ENCODE results near the gene PRKCH. TPM values are rescaled to one million over a fixed set of nuclear protein-coding genes. Genes with fewer than 3 reads are reported as not detected.
"Not testable (repeated sequence)": the region's sequence is repeated elsewhere in the genome, so short reads cannot be mapped to it uniquely, and the experiment has no call there.

Gene PRKCH
- total RNA-seq, 1 experiment from 2014 or later, result 2.7 TPM

- POLR2A ChIA-PET, result no interaction called here
- DNase-seq (ENCODE audit: low read depth, low spot score) (no peak), ATAC-seq (no peak; the same call in 1 of the 2 replicates)
- BruUV-seq (replicated peaks), result no TSS peak
- TF ChIP-seq, protein P1, sequence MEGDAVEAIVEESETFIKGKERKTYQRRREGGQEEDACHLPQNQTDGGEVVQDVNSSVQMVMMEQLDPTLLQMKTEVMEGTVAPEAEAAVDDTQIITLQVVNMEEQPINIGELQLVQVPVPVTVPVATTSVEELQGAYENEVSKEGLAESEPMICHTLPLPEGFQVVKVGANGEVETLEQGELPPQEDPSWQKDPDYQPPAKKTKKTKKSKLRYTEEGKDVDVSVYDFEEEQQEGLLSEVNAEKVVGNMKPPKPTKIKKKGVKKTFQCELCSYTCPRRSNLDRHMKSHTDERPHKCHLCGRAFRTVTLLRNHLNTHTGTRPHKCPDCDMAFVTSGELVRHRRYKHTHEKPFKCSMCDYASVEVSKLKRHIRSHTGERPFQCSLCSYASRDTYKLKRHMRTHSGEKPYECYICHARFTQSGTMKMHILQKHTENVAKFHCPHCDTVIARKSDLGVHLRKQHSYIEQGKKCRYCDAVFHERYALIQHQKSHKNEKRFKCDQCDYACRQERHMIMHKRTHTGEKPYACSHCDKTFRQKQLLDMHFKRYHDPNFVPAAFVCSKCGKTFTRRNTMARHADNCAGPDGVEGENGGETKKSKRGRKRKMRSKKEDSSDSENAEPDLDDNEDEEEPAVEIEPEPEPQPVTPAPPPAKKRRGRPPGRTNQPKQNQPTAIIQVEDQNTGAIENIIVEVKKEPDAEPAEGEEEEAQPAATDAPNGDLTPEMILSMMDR (IDR thresholded peaks at IDR 0.05), result no peak
- no peak for TF ChIP-seq SIN3A (IDR thresholded peaks at IDR 0.05; ENCODE audit: borderline replicate concordance, insufficient read depth, low read depth, low read length)
- TF ChIP-seq, protein P2, sequence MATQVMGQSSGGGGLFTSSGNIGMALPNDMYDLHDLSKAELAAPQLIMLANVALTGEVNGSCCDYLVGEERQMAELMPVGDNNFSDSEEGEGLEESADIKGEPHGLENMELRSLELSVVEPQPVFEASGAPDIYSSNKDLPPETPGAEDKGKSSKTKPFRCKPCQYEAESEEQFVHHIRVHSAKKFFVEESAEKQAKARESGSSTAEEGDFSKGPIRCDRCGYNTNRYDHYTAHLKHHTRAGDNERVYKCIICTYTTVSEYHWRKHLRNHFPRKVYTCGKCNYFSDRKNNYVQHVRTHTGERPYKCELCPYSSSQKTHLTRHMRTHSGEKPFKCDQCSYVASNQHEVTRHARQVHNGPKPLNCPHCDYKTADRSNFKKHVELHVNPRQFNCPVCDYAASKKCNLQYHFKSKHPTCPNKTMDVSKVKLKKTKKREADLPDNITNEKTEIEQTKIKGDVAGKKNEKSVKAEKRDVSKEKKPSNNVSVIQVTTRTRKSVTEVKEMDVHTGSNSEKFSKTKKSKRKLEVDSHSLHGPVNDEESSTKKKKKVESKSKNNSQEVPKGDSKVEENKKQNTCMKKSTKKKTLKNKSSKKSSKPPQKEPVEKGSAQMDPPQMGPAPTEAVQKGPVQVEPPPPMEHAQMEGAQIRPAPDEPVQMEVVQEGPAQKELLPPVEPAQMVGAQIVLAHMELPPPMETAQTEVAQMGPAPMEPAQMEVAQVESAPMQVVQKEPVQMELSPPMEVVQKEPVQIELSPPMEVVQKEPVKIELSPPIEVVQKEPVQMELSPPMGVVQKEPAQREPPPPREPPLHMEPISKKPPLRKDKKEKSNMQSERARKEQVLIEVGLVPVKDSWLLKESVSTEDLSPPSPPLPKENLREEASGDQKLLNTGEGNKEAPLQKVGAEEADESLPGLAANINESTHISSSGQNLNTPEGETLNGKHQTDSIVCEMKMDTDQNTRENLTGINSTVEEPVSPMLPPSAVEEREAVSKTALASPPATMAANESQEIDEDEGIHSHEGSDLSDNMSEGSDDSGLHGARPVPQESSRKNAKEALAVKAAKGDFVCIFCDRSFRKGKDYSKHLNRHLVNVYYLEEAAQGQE (IDR thresholded peaks at IDR 0.05; ENCODE audit: insufficient read depth in 1 of 2, low read depth in 2 of 2, low read length in 1 of 2), result no peak
- TF ChIP-seq POLR2AphosphoS5 (IDR thresholded peaks at IDR 0.05; ENCODE audit: low read depth, low read length), result no peak
- TF ChIP-seq TCF7L2 (IDR thresholded peaks at IDR 0.05; ENCODE audit: low read depth, low read length), result no peak
- Histone ChIP-seq H3K27me3 (ENCODE audit: control insufficient read depth, insufficient read depth, low read length) (no peaks in the 10 kb centered on the region), H3K9me3 (ENCODE audit: control insufficient read depth, insufficient read depth, low read depth, low read length) (no peaks in the 10 kb centered on the region), H3K4me3 (ENCODE audit: low read depth in 2 of 2, low read length in 2 of 2) (no peak overlapping the region), H3K36me3 (ENCODE audit: control insufficient read depth, insufficient read depth, low read length) (no peaks in the 10 kb centered on the region), H3K27ac (ENCODE audit: low read length) (no peak overlapping the region), H3K4me1 (ENCODE audit: control insufficient read depth, insufficient read depth, low read length) (no peaks in the 10 kb centered on the region; the same call in 1 of the 2 replicates)
- intact Hi-C loops (cut with micrococcal nuclease; ENCODE audit: unreplicated experiment) (loop anchor here (5.0 kb wide), 1 partner anchor 270 kb away; no protein-coding TSS in a partner anchor), in situ Hi-C loops (cut with HindIII; ENCODE audit: low pct_unique_long_range_greater_than_20kb, low sequenced_read_pairs) (no loop called here)
- CTCF ChIA-PET, result no interaction called here
Observed at GRCh38 chr14:61462566-61463193, 141.3 kb downstream of the PRKCH start.

GRCh38 chr14:61463664-61464285 is 142.4 kb downstream of the PRKCH start:
- intact Hi-C loops (cut with micrococcal nuclease; ENCODE audit: unreplicated experiment) (loop anchor here (5.0 kb wide), 1 partner anchor 269 kb away; no protein-coding TSS in a partner anchor), in situ Hi-C loops (cut with HindIII; ENCODE audit: low pct_unique_long_range_greater_than_20kb, low sequenced_read_pairs) (no loop called here)
- no peaks in the 10 kb centered on the region; the same call in 1 of the 2 replicates for H3K4me1 ChIP-seq (ENCODE audit: control insufficient read depth, insufficient read depth, low read length)
- no peaks in the 10 kb centered on the region for H3K9me3 ChIP-seq (ENCODE audit: control insufficient read depth, insufficient read depth, low read depth, low read length)
- no peaks in the 10 kb centered on the region for H3K27me3 ChIP-seq (ENCODE audit: control insufficient read depth, insufficient read depth, low read length)
- no peak overlapping the region for H3K27ac ChIP-seq (ENCODE audit: low read length)
- H3K4me3 ChIP-seq (ENCODE audit: low read depth in 2 of 2, low read length in 2 of 2), result no peak overlapping the region
- CTCF ChIA-PET, result no interaction called here
- TF ChIP-seq, protein P2 (IDR thresholded peaks at IDR 0.05; ENCODE audit: insufficient read depth in 1 of 2, low read depth in 2 of 2, low read length in 1 of 2), result no peak
- no peak for TF ChIP-seq TCF7L2 (IDR thresholded peaks at IDR 0.05; ENCODE audit: low read depth, low read length)
- TF ChIP-seq, protein P1 (IDR thresholded peaks at IDR 0.05), result no peak
- no peak for TF ChIP-seq POLR2AphosphoS5 (IDR thresholded peaks at IDR 0.05; ENCODE audit: low read depth, low read length)
- DNase-seq (ENCODE audit: low read depth, low spot score) (no peak), ATAC-seq (no peak)
- no peaks in the 10 kb centered on the region for H3K36me3 ChIP-seq (ENCODE audit: control insufficient read depth, insufficient read depth, low read length)
- BruUV-seq (replicated peaks), result no TSS peak
- POLR2A ChIA-PET, result no interaction called here

DNA sequence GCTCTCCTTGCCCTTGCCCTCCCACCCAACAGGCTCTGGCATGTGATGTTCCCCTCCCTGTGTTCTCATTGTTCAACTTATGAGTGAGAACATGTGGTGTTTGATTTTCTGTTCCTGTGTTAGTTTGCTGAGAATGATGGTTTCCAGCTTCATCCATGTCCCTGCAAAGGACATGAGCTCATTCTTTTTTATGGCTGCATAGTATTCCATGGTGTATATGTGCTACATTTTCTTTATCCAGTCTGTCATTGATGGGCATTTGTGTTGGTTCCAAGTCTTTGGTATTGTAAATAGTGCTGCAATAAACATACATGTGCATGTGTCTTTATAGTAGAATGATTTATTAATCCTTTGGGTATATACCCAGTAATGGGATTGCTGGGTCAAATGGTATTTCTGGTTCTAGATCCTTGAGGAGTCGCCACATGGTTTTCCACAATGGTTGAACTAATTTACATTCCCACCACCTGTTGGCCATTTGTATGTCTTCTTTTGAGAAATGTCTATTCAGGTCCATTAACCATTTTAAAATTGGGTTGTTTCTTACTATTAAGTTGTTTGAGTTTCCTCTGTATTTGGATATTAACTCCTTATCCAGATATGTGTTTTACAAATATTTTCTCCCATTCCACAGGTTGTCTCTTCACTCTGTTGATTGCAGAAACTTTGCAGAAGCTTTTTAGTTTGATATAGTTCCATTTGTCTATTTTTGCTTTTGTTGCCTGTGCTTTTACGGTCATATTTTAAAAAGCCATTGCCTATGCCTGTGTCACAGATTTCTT is 143.4 kb downstream of the PRKCH start:
- DNase-seq (ENCODE audit: low read depth, low spot score); H3K4me1 ChIP-seq (ENCODE audit: control insufficient read depth, insufficient read depth, low read length); CTCF ChIA-PET; H3K36me3 ChIP-seq (ENCODE audit: control insufficient read depth, insufficient read depth, low read length); ATAC-seq; H3K27me3 ChIP-seq (ENCODE audit: control insufficient read depth, insufficient read depth, low read length); in situ Hi-C loops (cut with HindIII; ENCODE audit: low pct_unique_long_range_greater_than_20kb, low sequenced_read_pairs); H3K27ac ChIP-seq (ENCODE audit: low read length); BruUV-seq (replicated peaks); H3K9me3 ChIP-seq (ENCODE audit: control insufficient read depth, insufficient read depth, low read depth, low read length); POLR2A ChIA-PET; H3K4me3 ChIP-seq (ENCODE audit: low read depth in 2 of 2, low read length in 2 of 2): not testable (repeated sequence)
- intact Hi-C loops (cut with micrococcal nuclease; ENCODE audit: unreplicated experiment), result loop anchor here (5.0 kb wide), 1 partner anchor 268 kb away; no protein-coding TSS in a partner anchor

Measured in Panc1 (cell line).